NB4 (cell line): ENCODE data around the gene SYNE3.

Experiments
- MYC ChIP-seq: IDR thresholded peaks from 2 replicates; pipeline ENCODE4 v1.6.1; 2011; ENCODE audit warnings: low read depth, low read length
- POLR2A ChIP-seq: IDR thresholded peaks from 2 replicates; pipeline ENCODE4 v1.6.1; 2011; ENCODE audit warnings: mild to moderate bottlenecking; ENCODE audit not compliant: insufficient read length; ENCODE audit errors: extremely low read depth
- TF ChIP-seq, protein P1 (sequence below): IDR thresholded peaks from one replicate; pipeline ENCODE4 v1.5.1; 2012; ENCODE audit warnings: low read depth, low read length

DNA sequence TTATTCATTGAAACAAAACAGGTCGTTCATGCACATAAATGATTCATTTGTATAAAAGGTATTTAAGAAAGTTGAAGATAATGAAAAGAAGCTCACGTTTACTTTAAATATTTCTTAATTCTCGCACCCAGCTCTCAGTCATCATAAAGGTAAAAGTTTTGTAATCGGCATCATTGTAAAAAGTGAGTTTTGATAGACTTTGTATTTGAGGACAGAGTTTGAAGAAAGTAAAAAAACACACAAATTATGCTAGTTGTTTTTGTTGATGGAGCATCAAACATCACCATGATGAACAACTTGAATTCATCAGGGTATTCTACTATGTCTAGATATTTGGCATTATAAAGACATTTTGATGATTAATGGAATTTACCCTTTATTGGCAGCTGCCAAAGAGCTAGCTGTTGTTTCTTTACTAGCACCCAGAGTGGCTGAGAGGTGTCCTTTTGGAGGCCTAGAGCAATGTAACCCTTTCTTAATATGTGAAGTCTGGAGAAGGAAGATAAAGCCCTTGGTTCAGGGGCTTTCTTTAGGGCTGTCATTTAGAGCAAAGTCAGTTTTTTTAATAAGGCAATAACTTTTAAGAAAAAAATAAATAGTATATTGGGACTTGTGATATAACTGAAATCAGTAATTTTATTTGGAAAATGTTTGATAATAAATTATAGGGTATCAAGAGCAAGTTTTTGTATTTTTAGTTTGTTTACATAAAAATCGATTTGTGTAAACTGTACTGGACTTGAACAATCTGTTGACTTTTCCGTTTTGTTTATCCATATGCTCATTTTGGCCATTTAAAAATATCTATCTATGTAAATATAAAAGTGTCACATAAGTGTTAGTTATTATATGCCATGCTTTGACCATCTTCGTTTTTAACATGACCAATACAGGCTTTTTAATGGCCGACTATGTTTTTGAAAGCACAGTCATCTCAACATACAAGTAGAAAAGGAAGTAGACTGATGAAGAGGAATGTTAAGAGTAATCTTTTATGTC lies 25.8 kb upstream of the SYNE3 start:
- TF ChIP-seq, protein P1, sequence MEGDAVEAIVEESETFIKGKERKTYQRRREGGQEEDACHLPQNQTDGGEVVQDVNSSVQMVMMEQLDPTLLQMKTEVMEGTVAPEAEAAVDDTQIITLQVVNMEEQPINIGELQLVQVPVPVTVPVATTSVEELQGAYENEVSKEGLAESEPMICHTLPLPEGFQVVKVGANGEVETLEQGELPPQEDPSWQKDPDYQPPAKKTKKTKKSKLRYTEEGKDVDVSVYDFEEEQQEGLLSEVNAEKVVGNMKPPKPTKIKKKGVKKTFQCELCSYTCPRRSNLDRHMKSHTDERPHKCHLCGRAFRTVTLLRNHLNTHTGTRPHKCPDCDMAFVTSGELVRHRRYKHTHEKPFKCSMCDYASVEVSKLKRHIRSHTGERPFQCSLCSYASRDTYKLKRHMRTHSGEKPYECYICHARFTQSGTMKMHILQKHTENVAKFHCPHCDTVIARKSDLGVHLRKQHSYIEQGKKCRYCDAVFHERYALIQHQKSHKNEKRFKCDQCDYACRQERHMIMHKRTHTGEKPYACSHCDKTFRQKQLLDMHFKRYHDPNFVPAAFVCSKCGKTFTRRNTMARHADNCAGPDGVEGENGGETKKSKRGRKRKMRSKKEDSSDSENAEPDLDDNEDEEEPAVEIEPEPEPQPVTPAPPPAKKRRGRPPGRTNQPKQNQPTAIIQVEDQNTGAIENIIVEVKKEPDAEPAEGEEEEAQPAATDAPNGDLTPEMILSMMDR: no peak
- no peak for TF ChIP-seq MYC
- TF ChIP-seq POLR2A: no peak
